HEK293 (cell line): Measurements from ENCODE around the gene CLTCL1.
A peak's percentile ranks its signal among the peaks of the same experiment; 100 is the strongest.

Experiments used
- BCL11B ChIP-seq: fragments of 450-650 bp; formaldehyde crosslinking; IDR thresholded peaks from 2 replicates; pipeline ENCODE4 v1.5.1; 2016; ENCODE audit warnings: low read depth, missing biosample characterization, missing genetic modification characterization
- GLI2 ChIP-seq: fragments of 450-650 bp; formaldehyde crosslinking; IDR thresholded peaks from 2 replicates; pipeline ENCODE4; 2017; ENCODE audit warnings: missing biosample characterization, missing genetic modification characterization, low read depth, borderline replicate concordance
- GLI4 ChIP-seq: fragments of 450-650 bp; formaldehyde crosslinking; IDR thresholded peaks from 2 replicates; pipeline ENCODE4 v1.5.1; 2016; ENCODE audit warnings: missing biosample characterization, missing genetic modification characterization
- GLIS1 ChIP-seq: fragments of 450-650 bp; formaldehyde crosslinking; IDR thresholded peaks from 2 replicates; pipeline ENCODE4 v1.5.1; 2016; ENCODE audit warnings: missing biosample characterization, missing genetic modification characterization
- KLF1 ChIP-seq: fragments of 450-650 bp; formaldehyde crosslinking; IDR thresholded peaks from 2 replicates; pipeline ENCODE4 v1.5.1; 2016; ENCODE audit warnings: missing biosample characterization, missing genetic modification characterization
- KLF9 ChIP-seq: fragments of 450-650 bp; formaldehyde crosslinking; IDR thresholded peaks from 2 replicates; pipeline ENCODE4 v1.5.1; 2016; ENCODE audit warnings: missing biosample characterization, missing genetic modification characterization, low read depth
- REST ChIP-seq: fragments of 450-650 bp; formaldehyde crosslinking; IDR thresholded peaks from 2 replicates; pipeline ENCODE4 v1.5.1; 2016; ENCODE audit warnings: missing biosample characterization, missing genetic modification characterization
- SALL2 ChIP-seq: fragments of 450-650 bp; formaldehyde crosslinking; IDR thresholded peaks from 2 replicates; pipeline ENCODE4 v1.5.0; 2017; ENCODE audit warnings: missing biosample characterization, mild to moderate bottlenecking, missing genetic modification characterization, borderline replicate concordance
- SCRT1 ChIP-seq: fragments of 450-650 bp; formaldehyde crosslinking; IDR thresholded peaks from 2 replicates; pipeline ENCODE4 v1.5.1; 2016; ENCODE audit warnings: missing biosample characterization, missing genetic modification characterization, borderline replicate concordance
- SP3 ChIP-seq: fragments of 450-650 bp; formaldehyde crosslinking; IDR thresholded peaks from 2 replicates; pipeline ENCODE4 v1.5.1; 2016; ENCODE audit warnings: missing biosample characterization, missing genetic modification characterization
- SP7 ChIP-seq: fragments of 450-650 bp; formaldehyde crosslinking; IDR thresholded peaks from 2 replicates; pipeline ENCODE4 v1.5.1; 2016; ENCODE audit warnings: missing biosample characterization, missing genetic modification characterization
- YY2 ChIP-seq: fragments of 450-650 bp; formaldehyde crosslinking; IDR thresholded peaks from 2 replicates; pipeline ENCODE4 v1.5.1; 2016; ENCODE audit warnings: missing biosample characterization, missing genetic modification characterization
- ZBTB1 ChIP-seq: fragments of 450-650 bp; formaldehyde crosslinking; IDR thresholded peaks from 2 replicates; pipeline ENCODE4 v1.5.1; 2016; ENCODE audit warnings: missing biosample characterization, missing genetic modification characterization
- ZBTB6 ChIP-seq: fragments of 450-650 bp; formaldehyde crosslinking; IDR thresholded peaks from 2 replicates; pipeline ENCODE4 v1.5.1; 2017; ENCODE audit warnings: missing biosample characterization, missing genetic modification characterization
- ZBTB8A ChIP-seq: fragments of 450-650 bp; formaldehyde crosslinking; IDR thresholded peaks from 2 replicates; pipeline ENCODE4 v1.5.1; 2016; ENCODE audit warnings: missing biosample characterization, missing genetic modification characterization
- ZNF121 ChIP-seq: fragments of 450-650 bp; formaldehyde crosslinking; IDR thresholded peaks from 2 replicates; pipeline ENCODE4 v1.5.1; 2016; ENCODE audit warnings: missing biosample characterization, missing genetic modification characterization
- ZNF132 ChIP-seq: fragments of 450-650 bp; formaldehyde crosslinking; IDR thresholded peaks from 2 replicates; pipeline ENCODE4 v1.5.1; 2017; ENCODE audit warnings: missing biosample characterization, missing genetic modification characterization, borderline replicate concordance
- ZNF146 ChIP-seq: fragments of 450-650 bp; formaldehyde crosslinking; IDR thresholded peaks from 2 replicates; pipeline ENCODE4 v1.5.1; 2016; ENCODE audit warnings: missing biosample characterization, missing genetic modification characterization
- ZNF155 ChIP-seq: fragments of 450-650 bp; formaldehyde crosslinking; IDR thresholded peaks from 2 replicates; pipeline ENCODE4 v1.5.1; 2016; ENCODE audit warnings: missing biosample characterization, missing genetic modification characterization
- ZNF169 ChIP-seq: fragments of 450-650 bp; formaldehyde crosslinking; IDR thresholded peaks from 2 replicates; pipeline ENCODE4 v1.5.1; 2016; ENCODE audit warnings: missing biosample characterization, missing genetic modification characterization
- ZNF174 ChIP-seq: fragments of 450-650 bp; formaldehyde crosslinking; IDR thresholded peaks from 2 replicates; pipeline ENCODE4 v1.5.0; 2017; ENCODE audit warnings: missing biosample characterization, mild to moderate bottlenecking, missing genetic modification characterization
- ZNF184 ChIP-seq: fragments of 450-650 bp; IDR thresholded peaks from 2 replicates; pipeline ENCODE4 v1.5.1; 2018; ENCODE audit warnings: missing biosample characterization, mild to moderate bottlenecking, missing genetic modification characterization
- ZNF24 ChIP-seq: fragments of 450-650 bp; formaldehyde crosslinking; IDR thresholded peaks from 2 replicates; pipeline ENCODE4 v1.5.1; 2016; ENCODE audit warnings: missing biosample characterization, missing genetic modification characterization
- ZNF248 ChIP-seq: fragments of 450-650 bp; formaldehyde crosslinking; IDR thresholded peaks from 2 replicates; pipeline ENCODE4 v1.5.1; 2017; ENCODE audit warnings: missing biosample characterization, missing genetic modification characterization
- ZNF354C ChIP-seq: fragments of 450-650 bp; formaldehyde crosslinking; IDR thresholded peaks from 2 replicates; pipeline ENCODE4 v1.5.1; 2016; ENCODE audit warnings: missing biosample characterization, missing genetic modification characterization, low read depth, borderline replicate concordance
- ZNF530 ChIP-seq: fragments of 450-650 bp; formaldehyde crosslinking; IDR thresholded peaks from 2 replicates; pipeline ENCODE4 v1.5.1; 2016; ENCODE audit warnings: low read depth, missing biosample characterization, missing genetic modification characterization
- ZNF585B ChIP-seq: fragments of 450-650 bp; formaldehyde crosslinking; IDR thresholded peaks from 2 replicates; pipeline ENCODE4 v1.5.1; 2016; ENCODE audit warnings: missing biosample characterization, missing genetic modification characterization
- ZNF624 ChIP-seq: fragments of 450-650 bp; formaldehyde crosslinking; IDR thresholded peaks from 2 replicates; pipeline ENCODE4 v1.5.1; 2017; ENCODE audit warnings: missing biosample characterization, missing genetic modification characterization
- ZNF660 ChIP-seq: fragments of 450-650 bp; IDR thresholded peaks from 2 replicates; pipeline ENCODE4 v1.5.1; 2018; ENCODE audit warnings: missing biosample characterization, mild to moderate bottlenecking, missing genetic modification characterization
- ZNF768 ChIP-seq: fragments of 450-650 bp; formaldehyde crosslinking; IDR thresholded peaks from 2 replicates; pipeline ENCODE4 v1.5.1; 2018; ENCODE audit warnings: missing biosample characterization, mild to moderate bottlenecking, missing genetic modification characterization
- ZNF837 ChIP-seq: fragments of 450-650 bp; formaldehyde crosslinking; IDR thresholded peaks from 2 replicates; pipeline ENCODE4 v1.5.1; 2016; ENCODE audit warnings: missing biosample characterization, missing genetic modification characterization
- ZSCAN16 ChIP-seq: fragments of 450-650 bp; formaldehyde crosslinking; IDR thresholded peaks from 2 replicates; pipeline ENCODE4 v1.5.1; 2016; ENCODE audit warnings: missing biosample characterization, missing genetic modification characterization
- TF ChIP-seq, protein P1 (sequence below): fragments of 450-650 bp; formaldehyde crosslinking; optimal IDR thresholded peaks from 2 replicates; pipeline ENCODE3; 2016; ENCODE audit warnings: missing biosample characterization, mild to moderate bottlenecking, missing genetic modification characterization
- TF ChIP-seq, protein P2 (sequence below): fragments of 450-650 bp; formaldehyde crosslinking; IDR thresholded peaks from 2 replicates; pipeline ENCODE4 v1.5.1; 2016; ENCODE audit warnings: missing biosample characterization, missing genetic modification characterization

CLTCL1 gene

DNA sequence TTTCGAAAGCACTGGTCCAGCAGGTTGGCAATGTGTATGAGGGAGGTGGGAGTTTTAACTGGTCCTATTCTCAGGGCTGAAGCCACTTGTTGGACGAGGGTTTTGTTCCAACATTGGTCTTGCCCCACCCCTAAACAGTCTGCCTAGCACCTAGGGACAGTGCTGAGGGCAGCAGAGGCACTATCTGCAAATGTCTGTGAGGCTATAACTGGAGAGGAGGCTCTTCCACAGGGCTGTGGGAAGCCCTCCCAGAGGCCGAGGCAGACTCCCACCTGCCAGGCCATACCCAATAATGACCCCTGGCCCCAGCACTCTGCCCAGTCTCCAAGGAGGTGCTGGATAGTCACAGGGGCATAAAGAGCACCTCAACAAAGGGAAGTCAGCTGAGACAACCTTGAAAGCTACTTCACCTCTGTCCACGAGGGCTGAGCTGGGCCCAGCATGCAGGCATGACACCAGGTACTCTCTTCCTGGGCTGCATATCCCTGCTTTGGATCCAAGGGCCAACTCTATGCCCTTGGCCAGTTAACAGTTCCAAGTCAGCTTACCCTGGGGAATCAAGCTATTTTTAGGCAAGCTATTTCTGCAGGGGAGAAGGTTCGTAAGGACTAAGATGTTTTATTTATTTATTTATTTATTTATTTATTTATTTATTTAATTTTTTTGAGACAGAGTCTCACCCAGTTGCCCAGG lies 72.8 kb downstream of the CLTCL1 start (continued):
- TF ChIP-seq KLF1 (tag by site-specific recombination) (no peak), ZNF354C (tag by site-specific recombination) (peak; percentile 95), BCL11B (tag by site-specific recombination) (peak; percentile 46; the same call in 1 of the 2 replicates), ZNF585B (tag by site-specific recombination) (no peak), ZNF184 (tag by site-specific recombination) (no peak), ZNF174 (tag by site-specific recombination) (no peak), ZNF530 (tag by site-specific recombination) (0 out of 2 replicates have a peak, but pooled peaks have one; percentile 62), ZNF155 (tag by site-specific recombination) (0 out of 2 replicates have a peak, but pooled peaks have one; percentile 44), GLI4 (tag by site-specific recombination) (no peak), SP7 (no peak), KLF9 (tag by site-specific recombination) (no peak), YY2 (tag by site-specific recombination) (no peak), SP3 (tag by site-specific recombination) (no peak; the same call in 1 of the 2 replicates), ZBTB8A (tag by site-specific recombination) (peak; percentile 88), ZNF121 (tag by site-specific recombination) (peak; percentile 86), ZNF24 (tag by site-specific recombination) (no peak), ZNF169 (no peak), ZNF768 (tag by site-specific recombination) (no peak), ZNF624 (tag by site-specific recombination) (no peak), ZBTB6 (tag by site-specific recombination) (no peak), ZNF660 (tag by site-specific recombination) (no peak), REST (tag by site-specific recombination) (peak; percentile 71), ZNF837 (tag by site-specific recombination) (no peak), ZBTB1 (tag by site-specific recombination) (no peak), GLIS1 (no peak), SALL2 (no peak), ZNF146 (no peak), GLI2 (tag by site-specific recombination) (peak; percentile 67; the same call in 1 of the 2 replicates), SCRT1 (peak; percentile 83), ZNF132 (tag by site-specific recombination) (no peak), ZNF248 (tag by site-specific recombination) (no peak), ZSCAN16 (no peak)
- TF ChIP-seq, protein P1, sequence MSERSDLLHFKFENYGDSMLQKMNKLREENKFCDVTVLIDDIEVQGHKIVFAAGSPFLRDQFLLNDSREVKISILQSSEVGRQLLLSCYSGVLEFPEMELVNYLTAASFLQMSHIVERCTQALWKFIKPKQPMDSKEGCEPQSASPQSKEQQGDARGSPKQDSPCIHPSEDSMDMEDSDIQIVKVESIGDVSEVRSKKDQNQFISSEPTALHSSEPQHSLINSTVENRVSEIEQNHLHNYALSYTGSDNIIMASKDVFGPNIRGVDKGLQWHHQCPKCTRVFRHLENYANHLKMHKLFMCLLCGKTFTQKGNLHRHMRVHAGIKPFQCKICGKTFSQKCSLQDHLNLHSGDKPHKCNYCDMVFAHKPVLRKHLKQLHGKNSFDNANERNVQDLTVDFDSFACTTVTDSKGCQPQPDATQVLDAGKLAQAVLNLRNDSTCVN (tag by site-specific recombination): no peak
- TF ChIP-seq, protein P2, sequence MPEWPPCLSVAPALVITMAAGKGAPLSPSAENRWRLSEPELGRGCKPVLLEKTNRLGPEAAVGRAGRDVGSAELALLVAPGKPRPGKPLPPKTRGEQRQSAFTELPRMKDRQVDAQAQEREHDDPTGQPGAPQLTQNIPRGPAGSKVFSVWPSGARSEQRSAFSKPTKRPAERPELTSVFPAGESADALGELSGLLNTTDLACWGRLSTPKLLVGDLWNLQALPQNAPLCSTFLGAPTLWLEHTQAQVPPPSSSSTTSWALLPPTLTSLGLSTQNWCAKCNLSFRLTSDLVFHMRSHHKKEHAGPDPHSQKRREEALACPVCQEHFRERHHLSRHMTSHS: no peak
